Dermis microvascular lymphatic vessel endothelial cell (primary cell): Measurements from ENCODE around the gene CDH1. TPM values are rescaled to one million over a fixed set of nuclear protein-coding genes. Genes with fewer than 3 reads are reported as not detected.
"Not testable (repeated sequence)": the region's sequence is repeated elsewhere in the genome, so short reads cannot be mapped to it uniquely, and the experiment has no call there.

Source experiments
- DNase-seq, 2 donors: peaks; one replicate each; pipeline versions ENCODE4 v3.0.0 to v3.0.0-alpha.2; 2010; ENCODE audit warnings: low read depth in 2 of 2
- total RNA-seq: library from RNA; depleted of rRNA; stranded (reverse); fragments of >200 nt; gene quantifications from 2 replicates; pipeline ENCODE4 v1.2.1, GENCODE V29; 2014

The CDH1 gene
- total RNA-seq, 1 donor from 2014 or later, result not detected

DNA sequence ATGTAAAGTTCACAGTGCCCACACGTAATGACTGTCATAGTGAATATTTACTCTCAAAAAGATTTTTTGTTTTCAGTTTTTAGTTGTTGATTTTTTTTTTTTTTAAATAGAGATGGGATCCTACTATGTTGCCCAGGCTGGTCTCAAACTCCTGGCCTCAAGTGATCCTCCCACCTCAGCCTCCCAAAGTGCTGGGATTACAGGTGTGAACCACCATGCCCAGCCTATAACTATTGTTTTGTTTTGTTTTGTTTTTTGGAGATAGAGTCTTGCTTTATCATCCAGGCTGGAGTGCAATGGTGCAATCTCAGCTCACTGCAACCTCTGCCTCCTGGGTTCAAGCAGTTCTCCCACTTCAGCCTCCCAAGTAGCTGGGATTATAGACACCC lies 50.3 kb downstream of the CDH1 start:
- DNase-seq, result not testable (repeated sequence)

DNA sequence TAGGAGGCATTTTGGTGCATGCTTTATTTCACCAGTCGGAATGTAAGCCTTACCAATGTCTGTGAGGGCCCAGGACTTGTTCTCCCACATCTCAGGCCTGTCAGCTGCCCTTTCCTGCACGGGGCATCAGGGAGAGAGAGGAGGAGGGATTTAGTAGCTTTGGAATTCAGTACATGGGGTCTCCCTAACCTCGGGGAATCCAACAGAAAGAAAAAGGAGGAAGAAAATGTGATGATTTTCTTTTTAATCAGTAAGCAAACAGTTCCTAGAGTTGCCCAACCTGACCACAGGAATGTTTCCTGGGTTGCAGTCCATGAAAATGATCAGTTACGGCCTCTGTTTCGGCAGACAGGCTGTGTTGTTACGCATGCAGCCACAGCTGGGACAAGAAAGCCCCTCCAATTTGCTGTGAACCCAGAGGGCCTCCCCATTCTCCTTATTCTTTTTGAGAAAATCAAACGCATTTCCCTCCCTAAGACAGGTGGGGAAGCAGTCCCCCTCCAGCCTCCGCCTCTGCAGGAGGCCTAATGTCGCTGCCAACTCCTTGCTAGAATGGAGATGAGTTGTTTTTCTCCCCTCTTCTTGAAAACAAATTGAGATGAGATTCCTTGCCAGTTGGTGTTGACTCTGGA lies 53.2 kb downstream of the CDH1 start:
- no peak for DNase-seq

DNA sequence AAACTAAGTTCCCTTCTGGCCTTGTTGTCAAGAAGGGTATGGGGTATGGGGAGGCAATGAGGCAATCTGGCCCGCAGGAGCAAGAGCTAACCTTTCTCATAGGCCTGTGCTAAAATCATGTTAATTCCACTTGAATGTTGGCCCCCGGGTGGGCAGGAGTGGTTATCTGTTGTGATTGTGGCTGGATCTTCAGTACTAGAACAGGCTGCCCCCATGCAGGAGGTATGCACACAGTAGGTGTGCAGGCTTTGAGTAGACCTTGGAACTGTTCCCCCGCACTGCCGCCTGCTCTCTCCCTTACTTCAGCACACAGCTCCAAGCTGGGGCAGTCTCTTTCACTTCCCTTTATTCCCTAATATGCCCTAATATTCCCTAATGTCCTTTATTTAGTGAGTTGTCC lies 53.9 kb downstream of the CDH1 start:
- DNase-seq, result no peak

DNA sequence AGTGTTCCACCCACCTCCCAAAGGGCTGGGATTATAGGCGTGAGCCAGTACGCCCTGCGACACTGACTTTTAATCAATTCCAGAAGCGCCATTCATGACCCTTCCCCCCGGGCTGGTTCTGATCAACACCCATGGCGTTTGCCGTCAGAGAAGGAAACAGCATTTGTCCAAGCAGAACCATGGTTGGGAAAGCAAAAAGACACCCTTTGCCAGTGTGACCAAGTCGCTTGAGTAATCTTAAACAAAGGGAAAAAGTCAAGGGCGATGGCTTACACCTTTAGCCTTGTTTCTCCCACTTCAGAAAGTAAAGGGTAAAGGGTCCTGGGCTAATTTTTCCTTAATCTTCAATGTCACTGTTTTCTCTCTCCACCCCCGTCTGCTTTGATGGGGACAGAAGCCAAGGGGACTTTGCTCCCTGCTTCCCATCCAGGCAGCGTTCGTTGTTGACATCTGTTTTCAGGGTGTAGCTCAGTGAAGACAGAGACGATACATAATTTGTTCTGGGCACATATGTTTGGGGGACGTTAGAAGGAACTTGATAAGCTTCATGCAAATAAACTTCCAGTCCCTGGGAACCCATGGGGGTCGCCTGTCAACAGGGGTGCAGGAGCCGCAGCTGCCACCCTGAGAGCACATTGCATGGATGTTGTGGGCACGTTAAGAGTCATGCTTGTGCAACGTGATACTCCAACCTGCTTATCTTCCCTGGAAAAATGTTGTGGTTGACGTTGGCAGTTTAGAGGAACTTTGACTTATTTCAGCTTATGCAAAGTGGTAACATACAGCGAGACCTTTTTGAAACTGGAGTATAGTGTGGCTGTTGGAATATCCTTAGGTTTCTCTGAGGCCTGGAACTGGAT lies 55.6 kb downstream of the CDH1 start:
- no peak for DNase-seq

DNA sequence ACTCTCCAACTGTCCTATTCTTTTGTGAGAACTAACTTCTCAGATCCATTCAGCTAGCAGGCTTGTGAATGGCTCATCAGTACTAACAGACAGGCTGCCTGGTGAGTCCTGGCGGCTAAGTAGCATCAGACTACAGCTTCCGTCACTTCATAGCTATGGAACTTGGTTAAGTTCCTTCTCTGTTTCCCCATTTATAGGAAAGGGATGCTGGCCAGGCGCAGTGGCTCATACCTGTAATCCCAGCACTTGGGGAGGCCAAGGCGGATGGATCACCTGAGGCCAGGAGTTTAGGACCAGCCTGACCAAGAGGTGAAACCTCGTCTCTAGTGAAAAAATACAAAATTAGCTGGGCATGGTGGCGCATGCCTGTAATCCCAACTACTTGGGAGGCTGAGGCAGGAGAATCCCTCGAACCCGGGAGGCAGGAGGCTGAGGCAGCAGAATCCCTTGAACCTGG lies 56.3 kb downstream of the CDH1 start:
- no peak for DNase-seq

DNA sequence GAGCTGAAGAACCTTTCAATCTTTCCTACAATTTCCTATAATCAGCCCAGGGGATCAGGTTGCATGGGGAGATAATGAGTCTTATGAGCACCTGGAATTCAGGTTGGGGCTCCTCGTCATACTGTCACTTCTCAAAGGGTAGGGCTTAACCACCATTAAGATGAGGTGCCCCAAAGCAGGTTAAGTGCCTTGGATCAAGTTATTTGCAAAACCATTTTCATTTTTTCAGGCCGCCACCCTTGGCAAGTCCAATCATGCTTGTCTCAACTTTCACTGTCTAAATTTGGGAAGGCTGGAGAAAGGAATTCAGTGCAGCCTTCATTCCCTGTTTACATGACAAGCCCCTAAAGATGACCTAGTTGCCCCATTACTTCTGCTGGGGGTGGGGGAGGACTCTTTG lies 61.3 kb downstream of the CDH1 start:
- DNase-seq, result no peak

DNA sequence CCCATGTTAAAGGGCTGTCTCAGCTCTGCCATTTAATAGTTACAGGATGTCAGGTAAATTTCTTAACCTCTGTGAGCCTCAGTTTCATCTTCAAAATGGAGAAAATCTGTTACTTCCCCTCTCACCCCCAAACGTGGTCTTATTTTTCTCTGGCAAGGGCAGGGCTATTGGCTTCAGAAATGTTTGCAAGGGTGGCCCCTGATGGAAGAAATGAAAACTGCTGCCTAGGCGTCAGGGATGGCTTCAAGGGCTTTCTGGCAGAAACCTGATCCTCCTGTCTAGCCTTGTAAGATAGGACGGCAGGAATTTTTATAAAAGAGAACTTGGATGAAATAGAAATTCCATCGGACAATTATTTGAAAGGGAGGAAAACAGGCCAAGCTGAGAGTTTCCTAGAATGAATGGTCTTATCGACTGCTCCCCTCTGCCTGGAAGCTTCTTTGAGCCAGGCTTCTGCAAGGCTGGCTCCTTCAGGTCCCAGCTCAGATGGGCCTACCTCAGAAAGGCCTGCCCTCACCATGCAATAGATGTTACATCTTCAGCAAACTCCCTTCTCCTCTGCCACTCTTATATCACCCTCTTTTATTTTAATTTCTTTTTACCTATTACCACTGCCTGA lies 63.3 kb downstream of the CDH1 start:
- peak in 1 of 2 donors; percentile 49 for DNase-seq

DNA sequence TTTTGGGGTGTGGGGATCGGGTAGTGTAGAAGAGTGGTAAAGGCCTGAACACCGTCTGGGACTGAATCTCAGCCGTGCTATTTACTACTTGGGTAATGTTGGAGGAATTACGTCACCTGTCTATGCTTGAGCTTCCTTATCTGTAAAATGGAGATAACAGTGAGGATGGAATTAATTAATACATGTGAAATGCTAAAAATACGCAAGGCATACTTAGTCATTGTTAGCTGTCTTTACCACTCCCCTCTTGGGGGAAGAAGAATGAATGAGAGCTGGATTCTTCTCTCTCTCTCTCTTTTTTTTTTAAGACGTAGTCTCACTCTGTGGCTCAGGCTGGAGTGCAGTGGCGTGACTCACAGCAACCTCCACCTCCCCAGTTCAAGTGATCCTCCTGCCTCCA lies 65.1 kb downstream of the CDH1 start:
- no peak for DNase-seq

DNA sequence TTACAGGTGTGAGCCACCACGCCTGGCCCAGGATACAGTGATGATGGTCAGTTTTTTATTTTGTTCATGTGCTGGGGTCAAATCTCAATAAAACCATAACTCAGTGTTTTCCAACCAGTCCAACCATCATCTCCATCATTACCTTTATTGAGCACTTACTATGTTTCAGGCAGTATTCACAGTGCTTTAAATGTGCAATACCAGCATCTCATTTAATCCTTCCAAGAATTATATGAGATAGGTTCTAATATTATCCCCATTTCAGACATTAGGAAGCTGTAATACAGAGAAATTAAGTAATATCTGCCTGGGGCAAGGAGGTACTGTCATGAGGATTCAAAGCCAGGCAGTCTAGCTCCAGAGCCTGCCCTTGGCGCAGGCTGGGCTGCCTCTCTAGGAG lies 69.3 kb downstream of the CDH1 start:
- no peak for DNase-seq

DNA sequence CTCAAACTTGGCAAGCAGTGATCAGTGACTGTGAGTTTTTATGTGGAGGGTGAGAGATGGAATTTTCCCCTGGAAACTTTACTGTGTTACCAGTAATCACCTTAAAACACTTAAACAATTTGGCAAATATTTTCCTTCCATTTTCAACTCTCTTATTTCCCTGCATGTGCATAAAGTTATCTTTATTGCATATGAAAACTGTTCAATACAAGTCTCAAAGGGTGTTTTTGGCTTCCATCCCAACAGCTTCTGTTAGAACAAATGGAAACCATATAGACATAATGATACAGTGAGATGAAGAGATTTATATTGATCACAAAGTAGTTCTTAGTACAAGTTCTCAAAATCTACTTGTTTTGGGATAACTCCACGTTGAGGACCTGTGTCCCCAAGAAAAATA lies 69.9 kb downstream of the CDH1 start:
- no peak for DNase-seq

DNA sequence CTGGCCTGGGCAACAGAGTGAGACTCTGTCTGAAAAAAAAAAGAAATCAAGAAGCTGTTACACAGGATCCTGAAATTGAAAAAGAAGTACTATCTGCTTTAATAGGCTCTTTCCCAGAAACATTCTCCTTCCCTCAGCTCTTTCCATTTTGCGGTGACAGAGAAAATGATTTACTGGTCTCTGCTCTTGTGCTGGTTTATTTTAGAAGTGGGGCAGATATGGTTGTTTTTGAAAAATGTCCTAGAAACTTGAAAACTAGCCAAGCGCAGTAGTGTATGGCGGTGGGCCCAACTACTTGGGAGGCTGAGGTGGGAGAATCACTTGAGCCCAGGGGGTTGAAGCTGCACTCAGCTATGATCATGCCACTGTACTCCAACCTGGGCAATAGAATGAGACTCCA lies 77.4 kb downstream of the CDH1 start:
- DNase-seq, result no peak

DNA sequence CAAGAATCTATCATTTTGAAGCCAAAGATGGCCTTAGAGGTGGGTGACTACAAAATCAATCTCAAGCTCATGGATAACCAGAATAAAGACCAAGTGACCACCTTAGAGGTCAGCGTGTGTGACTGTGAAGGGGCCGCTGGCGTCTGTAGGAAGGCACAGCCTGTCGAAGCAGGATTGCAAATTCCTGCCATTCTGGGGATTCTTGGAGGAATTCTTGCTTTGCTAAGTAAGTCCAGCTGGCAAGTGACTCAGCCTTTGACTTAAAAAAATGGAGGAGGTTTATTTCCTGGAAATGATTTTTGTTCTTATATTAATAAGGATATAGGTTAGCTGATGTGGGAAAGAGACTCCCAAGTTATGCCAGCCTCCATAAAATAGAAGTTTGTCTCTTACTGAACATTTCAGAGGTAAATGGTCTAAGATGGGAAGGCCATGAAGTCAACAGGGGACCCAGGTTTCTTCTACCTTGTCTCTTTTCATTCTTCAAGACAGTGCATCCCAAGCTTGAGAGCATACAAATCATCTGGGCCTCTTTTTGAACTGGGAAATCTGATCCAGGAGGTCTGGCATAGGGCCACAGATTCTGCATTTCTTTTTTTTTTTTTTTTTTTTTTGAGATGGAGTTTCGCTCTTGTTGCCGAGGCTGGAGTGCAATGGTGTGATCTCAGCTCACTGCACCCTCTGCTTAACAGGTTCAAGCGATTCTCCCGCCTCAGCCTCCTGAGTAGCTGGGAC lies 86.5 kb downstream of the CDH1 start:
- DNase-seq, result peak in 1 of 2 donors; percentile 8

DNA sequence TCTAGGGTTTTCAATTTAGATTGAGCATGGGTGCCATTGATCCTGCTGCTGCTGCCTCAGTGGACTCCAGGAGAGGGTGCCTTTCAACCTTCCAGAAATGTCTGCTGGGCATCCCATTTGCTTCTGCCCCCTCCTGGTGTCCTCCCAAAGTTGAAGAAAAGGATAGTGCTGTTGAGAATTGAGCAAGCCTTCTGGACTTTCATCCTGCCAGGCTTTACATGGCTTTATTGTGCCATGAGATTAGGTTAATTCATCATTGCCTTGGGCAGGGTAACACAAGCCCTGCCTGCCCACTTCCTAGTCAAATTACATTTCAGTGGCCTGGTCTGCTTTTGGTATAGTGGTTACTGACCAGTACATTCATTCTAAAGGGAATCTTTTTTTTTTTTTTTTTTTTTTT lies 88.3 kb downstream of the CDH1 start:
- no peak for DNase-seq

DNA sequence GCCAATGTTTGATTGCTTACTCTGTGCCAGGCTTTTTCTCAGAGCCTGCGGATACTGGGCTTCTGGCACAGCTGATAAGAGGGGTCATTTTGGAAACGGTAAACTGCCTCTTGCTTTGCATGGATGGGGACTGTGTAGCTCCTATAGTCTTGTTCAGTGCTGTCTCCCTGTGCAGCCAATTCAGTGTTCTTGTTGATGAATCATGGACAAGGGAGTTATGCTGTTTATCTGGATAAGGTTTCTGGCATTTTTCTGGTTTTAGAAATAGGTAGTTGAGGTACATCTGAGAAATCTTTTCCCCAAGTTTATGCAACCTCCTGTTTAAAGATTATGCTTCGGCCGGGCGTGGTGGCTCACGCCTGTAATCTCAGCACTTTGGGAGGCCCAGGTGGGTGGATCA lies 89.6 kb downstream of the CDH1 start:
- no peak for DNase-seq

DNA sequence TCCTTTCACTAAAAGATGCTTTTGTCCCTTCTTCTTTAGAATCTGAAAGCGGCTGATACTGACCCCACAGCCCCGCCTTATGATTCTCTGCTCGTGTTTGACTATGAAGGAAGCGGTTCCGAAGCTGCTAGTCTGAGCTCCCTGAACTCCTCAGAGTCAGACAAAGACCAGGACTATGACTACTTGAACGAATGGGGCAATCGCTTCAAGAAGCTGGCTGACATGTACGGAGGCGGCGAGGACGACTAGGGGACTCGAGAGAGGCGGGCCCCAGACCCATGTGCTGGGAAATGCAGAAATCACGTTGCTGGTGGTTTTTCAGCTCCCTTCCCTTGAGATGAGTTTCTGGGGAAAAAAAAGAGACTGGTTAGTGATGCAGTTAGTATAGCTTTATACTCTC lies 96.2 kb downstream of the CDH1 start:
- DNase-seq, result no peak

DNA sequence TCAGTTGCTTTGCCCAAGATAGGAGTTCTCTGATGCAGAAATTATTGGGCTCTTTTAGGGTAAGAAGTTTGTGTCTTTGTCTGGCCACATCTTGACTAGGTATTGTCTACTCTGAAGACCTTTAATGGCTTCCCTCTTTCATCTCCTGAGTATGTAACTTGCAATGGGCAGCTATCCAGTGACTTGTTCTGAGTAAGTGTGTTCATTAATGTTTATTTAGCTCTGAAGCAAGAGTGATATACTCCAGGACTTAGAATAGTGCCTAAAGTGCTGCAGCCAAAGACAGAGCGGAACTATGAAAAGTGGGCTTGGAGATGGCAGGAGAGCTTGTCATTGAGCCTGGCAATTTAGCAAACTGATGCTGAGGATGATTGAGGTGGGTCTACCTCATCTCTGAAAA lies 97.5 kb downstream of the CDH1 start:
- no peak for DNase-seq

DNA sequence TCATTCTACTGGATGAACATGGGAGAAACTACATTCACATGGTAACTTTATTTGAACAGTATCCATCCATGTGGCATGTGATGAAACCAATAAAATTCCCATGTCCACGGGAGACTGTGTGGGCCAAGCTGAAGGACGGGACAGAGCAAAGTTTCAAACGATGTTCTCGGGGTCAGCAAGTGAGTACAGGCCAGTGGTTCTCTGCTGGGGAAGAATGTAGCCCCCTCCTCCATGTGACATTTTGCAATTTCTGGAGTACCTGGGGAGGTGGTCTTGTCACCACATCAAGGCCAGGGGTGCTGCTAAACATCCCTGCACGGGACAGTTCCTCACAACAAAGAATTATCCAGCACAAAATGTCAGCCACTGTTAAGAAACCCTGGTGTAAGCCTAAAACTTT lies 98.9 kb downstream of the CDH1 start:
- no peak for DNase-seq

DNA sequence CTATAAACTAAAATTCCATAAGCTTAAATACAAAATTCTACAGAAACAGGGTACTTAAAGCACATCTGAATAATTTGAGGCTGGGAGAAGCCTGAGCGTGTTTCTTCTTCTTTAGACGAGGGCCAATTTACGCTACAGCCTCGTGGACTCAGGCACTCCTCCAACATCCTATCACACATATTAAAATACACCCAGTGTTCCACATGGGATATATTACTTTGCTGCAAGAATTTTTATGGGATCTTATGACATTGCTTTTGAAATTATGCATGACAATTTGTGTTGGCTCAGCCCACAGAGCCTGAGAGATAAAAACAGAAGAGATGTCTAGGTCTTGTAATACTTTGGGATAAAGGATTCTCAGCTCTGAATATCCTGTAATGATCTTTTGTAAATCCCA lies 102.7 kb downstream of the CDH1 start:
- DNase-seq, result no peak

DNA sequence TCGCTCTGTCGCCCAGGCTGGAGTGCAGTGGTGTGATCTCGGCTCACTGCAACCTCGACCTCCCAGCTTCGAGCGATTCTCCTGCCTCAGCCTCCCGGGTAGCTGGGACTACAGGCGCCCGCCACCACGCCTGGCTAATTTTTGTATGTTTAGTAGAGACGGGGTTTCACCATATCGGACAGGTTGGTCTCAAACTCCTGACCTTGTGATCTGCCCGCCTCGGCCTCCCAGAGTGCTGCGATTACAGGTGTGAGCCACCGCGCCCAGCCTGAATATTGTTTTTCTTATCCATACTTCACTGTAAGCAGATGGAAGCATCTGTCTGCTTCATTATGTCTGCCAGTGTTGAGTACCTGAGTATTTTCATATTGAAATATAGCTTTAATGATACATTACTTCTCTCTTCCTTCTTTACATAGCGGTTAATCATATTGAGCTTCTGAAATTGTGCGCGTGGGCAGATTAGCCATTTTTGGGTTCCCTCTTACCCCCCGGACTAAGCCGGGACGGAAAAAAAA lies 105.9 kb downstream of the CDH1 start:
- DNase-seq, result not testable (repeated sequence)

DNA sequence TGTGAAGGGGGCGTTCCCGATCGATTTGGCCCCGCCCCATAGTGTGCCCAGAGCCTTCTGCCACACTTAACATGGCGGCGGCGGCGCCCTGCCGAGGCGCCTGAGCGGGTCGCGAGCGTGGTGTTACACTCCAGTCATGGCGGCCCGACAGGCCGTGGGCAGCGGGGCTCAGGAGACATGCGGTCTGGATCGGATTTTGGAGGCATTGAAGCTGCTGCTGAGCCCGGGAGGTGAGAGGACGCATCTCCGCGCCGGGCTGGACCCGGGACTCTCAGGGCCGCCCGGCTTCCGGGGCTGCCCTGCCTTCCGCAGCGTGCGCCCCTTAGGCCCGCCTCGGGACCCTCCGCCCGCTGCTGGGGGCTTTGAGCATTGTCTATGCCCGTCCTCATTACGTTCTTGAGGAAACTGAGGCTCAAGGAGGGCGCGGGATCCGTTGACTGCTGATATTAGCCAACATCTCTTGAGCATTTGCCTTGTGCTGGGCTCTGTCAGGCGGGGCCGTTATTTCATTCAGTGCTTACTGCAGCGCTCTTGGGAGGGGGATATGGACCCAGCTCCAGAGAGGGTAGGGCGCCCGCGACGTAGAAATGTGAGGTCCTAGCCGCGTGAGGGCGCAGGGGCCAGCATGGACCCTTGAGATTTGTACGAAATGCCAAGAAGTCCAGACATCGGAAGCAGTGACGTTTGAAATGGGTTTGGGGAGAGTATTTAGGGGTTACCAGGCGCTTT lies 106.6 kb downstream of the CDH1 start, which contains the start of gene TANGO6:
Gene TANGO6 (plus strand): TSS at position 50 of the 729 bp plus-strand sequence. CDS start 87 bp downstream, at position 137.
- peak; percentile 43 to 75 for DNase-seq

DNA sequence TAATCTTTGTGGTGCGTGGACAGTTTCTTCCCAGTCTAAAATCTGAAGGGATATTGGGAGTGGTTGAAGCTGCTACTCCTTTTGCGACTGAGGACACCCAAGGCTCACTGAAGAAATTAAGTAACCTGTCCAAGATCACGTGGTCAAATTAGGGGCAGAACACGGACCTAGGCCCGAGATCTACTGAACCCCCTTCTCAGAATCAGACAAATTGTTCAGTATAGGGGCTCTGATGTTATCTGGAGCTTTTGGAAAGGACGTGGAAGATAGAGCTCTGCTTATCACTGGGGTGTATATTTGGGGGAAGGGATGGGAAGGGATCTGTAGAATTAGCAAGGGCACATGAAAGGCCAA lies 107.1 kb downstream of the CDH1 start:
- no peak for DNase-seq
